GM20000 (cell line): ENCODE data around the gene KSR2.
"Not testable (repeated sequence)": the region's sequence is repeated elsewhere in the genome, so short reads cannot be mapped to it uniquely, and the experiment has no call there.

ENCODE experiments used
- DNase-seq: peaks from one replicate; pipeline ENCODE4 v3.0.0; 2012; ENCODE audit warnings: low spot score
- CTCF ChIP-seq: IDR thresholded peaks from 2 replicates; pipeline ENCODE4 v1.5.1; 2012; ENCODE audit warnings: mild to moderate bottlenecking, control low read depth; ENCODE audit errors: extremely low read depth, missing control alignments

KSR2 gene

GRCh38 chr12:117803001-117803400 lies 165.8 kb downstream of the KSR2 start:
- no peak for TF ChIP-seq CTCF

GRCh38 chr12:117800711-117801110 lies 168.1 kb downstream of the KSR2 start:
- not testable (repeated sequence) for DNase-seq

More at GRCh38 chr12:117803001-117803400, 165.8 kb downstream of the KSR2 start:
- DNase-seq = no peak

GRCh38 chr12:117797202-117797601 lies 171.6 kb downstream of the KSR2 start:
- no peak for TF ChIP-seq CTCF
- no peak for DNase-seq

GRCh38 chr12:117792877-117793424 lies 175.8 kb downstream of the KSR2 start:
- TF ChIP-seq CTCF = no peak
- DNase-seq = no peak

GRCh38 chr12:117792471-117792870 lies 176.3 kb downstream of the KSR2 start:
- DNase-seq = no peak
- TF ChIP-seq CTCF = no peak

GRCh38 chr12:117790948-117791347 lies 177.8 kb downstream of the KSR2 start:
- no peak for DNase-seq
- no peak for TF ChIP-seq CTCF

GRCh38 chr12:117790198-117790597 lies 178.6 kb downstream of the KSR2 start:
- TF ChIP-seq CTCF = no peak
- DNase-seq = no peak

GRCh38 chr12:117789195-117789912 lies 179.4 kb downstream of the KSR2 start:
- no peak for DNase-seq
- TF ChIP-seq CTCF = no peak
